Fibroblast of upper back skin (primary cell): Measurements from ENCODE around the gene TMEM41A.
"Not testable (repeated sequence)": the region's sequence is repeated elsewhere in the genome, so short reads cannot be mapped to it uniquely, and the experiment has no call there.

Experiments
- DNase-seq: peaks from one replicate; pipeline ENCODE4 v3.0.0-alpha.2; 2013

Gene TMEM41A

DNA sequence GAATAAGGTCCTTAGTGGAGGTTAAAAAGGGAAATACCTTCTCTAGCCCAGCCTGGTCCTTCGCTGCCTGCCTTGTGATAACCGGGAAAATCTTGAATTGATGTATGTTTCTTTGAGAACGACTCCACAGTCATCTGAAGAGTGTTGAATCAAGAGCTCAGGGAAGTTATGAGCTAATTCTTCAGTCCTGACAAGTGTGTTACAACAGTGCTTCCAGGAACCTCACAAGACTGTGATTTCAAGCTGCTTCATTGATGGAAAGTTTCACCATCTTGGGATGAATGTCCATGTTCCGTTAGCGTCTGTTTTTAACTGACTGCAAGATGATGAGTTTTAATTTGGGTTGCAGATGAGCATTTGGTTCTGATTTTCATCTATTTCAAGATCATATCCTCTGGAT, 12.4 kb downstream of the TMEM41A start:
- DNase-seq: no peak

DNA sequence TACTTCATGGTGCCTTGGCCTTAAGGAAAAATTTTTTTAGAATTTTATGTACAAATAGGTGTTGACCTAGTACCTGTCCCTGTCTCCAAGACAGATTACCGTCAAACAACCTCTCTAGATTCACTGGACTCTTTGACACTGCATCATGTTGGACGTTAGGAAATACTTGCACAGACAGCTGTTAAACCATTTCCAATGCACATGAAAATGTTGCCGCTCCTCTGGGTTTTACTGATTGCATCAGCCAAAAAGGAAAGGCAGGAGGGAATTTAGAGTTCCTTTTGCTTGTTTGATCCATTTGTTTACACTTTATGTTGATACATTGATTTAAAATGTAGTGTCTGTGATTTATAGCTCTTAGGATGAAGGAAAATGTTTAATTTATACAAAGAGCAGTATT, 14.5 kb downstream of the TMEM41A start:
- DNase-seq: no peak

DNA sequence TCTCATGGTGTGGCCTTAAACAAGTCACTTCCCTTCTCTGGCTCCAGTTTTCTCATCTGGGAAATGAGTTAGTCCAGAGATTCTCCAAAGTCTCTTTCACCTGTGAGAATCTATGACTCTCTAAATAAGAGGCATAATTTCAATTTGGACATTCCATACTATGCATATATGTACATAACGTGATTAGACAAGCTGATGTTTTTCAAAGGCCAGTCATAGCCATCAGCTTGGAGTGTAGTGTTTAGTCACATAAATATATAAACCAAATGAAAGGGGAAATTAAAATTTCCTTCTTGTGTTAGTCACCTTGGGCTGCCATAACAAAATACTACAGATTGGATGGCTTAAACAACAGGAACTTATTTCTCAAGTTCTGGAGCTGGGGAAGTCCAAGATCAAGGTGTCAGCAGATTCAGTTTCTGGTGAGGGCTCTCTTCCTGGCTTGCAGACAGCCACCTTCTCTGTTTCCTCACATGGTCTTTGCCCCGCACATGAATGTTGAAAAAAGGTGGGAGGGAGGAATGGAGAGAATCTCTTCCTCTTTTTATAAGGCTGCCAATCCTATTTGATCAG, 19.4 kb downstream of the TMEM41A start:
- no peak for DNase-seq

DNA sequence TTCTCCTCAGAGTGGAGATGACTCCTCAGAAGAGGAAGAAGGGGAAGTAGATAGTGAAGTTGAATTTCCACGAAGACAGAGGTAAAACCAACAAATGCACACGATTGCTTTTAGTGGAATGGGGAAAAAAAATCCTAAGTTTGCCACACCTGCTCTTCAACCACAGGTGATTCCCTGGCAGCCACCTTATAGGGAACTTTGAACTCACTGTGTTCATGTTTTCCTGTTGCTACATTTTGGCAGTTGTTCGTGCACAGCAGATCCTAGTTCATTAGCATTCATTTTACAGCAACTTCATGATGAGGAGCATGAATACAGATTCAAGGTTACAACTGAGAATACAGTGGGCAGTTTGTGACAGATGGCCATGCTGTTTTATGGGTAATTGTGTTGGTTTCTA, 21.5 kb downstream of the TMEM41A start:
- DNase-seq: no peak

- not testable (repeated sequence) for DNase-seq
Observed at GRCh38 chr3:185474922-185475321, 23.9 kb downstream of the TMEM41A start.

GRCh38 chr3:185473290-185473815, 25.5 kb downstream of the TMEM41A start:
- no peak for DNase-seq

- no peak for DNase-seq
Observed at GRCh38 chr3:185470323-185470722, 28.5 kb downstream of the TMEM41A start.

DNA sequence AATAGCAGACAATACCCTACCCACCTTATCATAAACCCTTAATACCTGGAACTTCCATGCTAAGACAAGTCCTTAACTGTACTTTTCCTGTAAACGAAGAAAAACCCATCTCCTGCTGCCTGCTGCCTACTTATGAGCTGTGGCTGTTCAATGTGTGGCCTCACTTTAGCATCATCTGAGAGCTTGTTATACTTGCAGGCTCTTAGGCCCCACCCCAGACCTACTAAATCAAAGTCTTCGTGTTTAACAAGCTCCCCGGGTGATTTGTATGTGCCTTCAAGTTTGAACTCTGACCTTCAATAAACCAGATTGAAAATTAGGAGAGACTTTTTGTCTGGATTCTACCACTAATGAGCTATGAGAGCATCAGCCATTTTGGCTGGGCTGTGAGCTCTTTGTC, 29.3 kb downstream of the TMEM41A start:
- no peak for DNase-seq

DNA sequence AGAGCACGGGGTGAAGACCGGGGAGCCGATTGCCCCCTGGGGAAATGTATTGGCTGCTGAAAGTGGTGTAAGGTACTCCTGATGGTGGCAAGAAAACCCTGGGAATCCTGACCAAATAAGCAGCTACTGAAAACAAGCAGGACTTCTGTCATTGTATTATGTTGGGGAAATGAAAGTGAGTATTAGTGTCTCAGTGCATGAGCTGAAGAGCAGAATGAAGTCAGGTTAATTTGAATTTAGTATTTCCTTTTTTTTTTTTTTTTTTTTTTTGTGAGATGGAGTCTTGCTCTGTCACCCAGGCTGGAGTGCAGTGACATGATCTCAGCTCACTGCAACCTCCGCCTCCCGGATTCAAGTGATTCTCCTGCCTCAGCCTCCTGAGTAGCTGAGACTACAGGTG, 32.7 kb downstream of the TMEM41A start:
- not testable (repeated sequence) for DNase-seq

GRCh38 chr3:185465471-185465870, 33.4 kb downstream of the TMEM41A start:
- no peak for DNase-seq

- peak; percentile 2 for DNase-seq
Observed at GRCh38 chr3:185460719-185461350, 38.0 kb downstream of the TMEM41A start.

GRCh38 chr3:185460309-185460708, 38.5 kb downstream of the TMEM41A start:
- DNase-seq: no peak

GRCh38 chr3:185457376-185457775, 41.5 kb downstream of the TMEM41A start:
- DNase-seq: no peak

GRCh38 chr3:185451432-185451831, 47.4 kb downstream of the TMEM41A start:
- DNase-seq: not testable (repeated sequence)

DNA sequence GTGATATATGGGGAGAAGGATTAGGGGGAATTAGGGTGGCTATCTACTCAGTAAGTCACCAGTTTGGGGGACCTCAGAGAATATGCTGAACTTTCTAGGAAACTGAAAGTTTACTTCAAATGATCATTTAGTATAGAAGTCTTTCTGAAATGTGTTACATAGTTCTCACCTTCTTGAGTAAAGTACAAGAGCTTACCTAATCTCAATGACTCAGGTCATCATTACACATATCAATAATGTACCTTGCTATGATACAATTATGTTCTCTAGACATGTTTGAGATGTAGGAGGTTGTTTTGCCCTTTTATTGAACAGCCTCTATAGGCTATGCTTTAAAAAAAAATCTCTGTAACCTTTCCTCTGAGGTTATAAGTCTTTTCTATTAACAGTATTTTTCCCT, 50.7 kb downstream of the TMEM41A start:
- DNase-seq: no peak

DNA sequence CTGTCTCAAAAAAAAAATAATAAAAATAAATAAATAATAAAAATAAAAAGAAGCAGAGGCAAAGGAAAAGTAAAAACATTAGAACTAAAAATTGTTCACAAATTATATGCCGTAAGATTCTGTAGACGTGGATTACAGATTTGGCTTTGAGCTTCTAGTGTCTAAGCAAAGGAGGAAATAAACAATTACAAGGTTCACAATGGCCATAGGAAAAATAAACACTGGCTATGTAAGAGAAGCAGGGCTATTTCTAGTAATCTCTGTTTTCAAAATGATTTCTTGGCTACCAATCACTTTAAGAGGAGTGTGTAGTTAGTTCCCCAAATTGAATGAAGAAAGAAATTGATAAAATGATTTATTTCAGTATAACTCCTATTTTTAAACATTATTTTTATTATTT, 54.5 kb downstream of the TMEM41A start:
- no peak for DNase-seq

GRCh38 chr3:185442031-185442430, 56.8 kb downstream of the TMEM41A start:
- no peak for DNase-seq

GRCh38 chr3:185439745-185440466, 58.9 kb downstream of the TMEM41A start:
- DNase-seq: no peak
